Spinal cord (tissue), 10 donors: ENCODE results near the gene WDR86. TPM values are rescaled to one million over a fixed set of nuclear protein-coding genes. Genes with fewer than 3 reads are reported as not detected.
A peak's percentile ranks its signal among the peaks of the same experiment; 100 is the strongest.

Experiments used
- DNase-seq, 6 donors: peaks; one replicate each; pipeline versions ENCODE4 v3.0.0 to v3.0.0-alpha.2; 2013 to 2015; ENCODE audit warnings: low spot score in 6 of 6, low read depth in 4 of 6
- H3K27ac ChIP-seq: one replicate; pipeline ENCODE4 v1.5.1; 2013; ENCODE audit warnings: low read depth, low read length, control low read depth
- H3K27me3 ChIP-seq: one replicate; pipeline ENCODE4 v1.6.1; 2013; ENCODE audit warnings: low read length; ENCODE audit not compliant: control insufficient read depth, insufficient read depth
- H3K36me3 ChIP-seq: one replicate; pipeline ENCODE4 v1.6.1; 2013; ENCODE audit warnings: low read length; ENCODE audit not compliant: control insufficient read depth, insufficient read depth
- H3K4me1 ChIP-seq: one replicate; pipeline ENCODE4 v1.6.1; 2013; ENCODE audit warnings: low read length; ENCODE audit not compliant: control insufficient read depth, insufficient read depth
- H3K4me3 ChIP-seq: one replicate; pipeline ENCODE4 v1.5.1; 2013; ENCODE audit warnings: low read depth, low read length, control low read depth
- H3K9me3 ChIP-seq: one replicate; pipeline ENCODE4 v1.6.1; 2013; ENCODE audit warnings: low read length; ENCODE audit not compliant: control insufficient read depth, insufficient read depth
- WGBS: methylation state at CpG from one replicate; pipeline ENCODE4 v1.1.5; 2013; ENCODE audit warnings: missing lambda C conversion rate; ENCODE audit not compliant: insufficient coverage; 5-methylcytosine and 5-hydroxymethylcytosine counted together
- long read RNA-seq, 4 donors: transcript quantifications; one replicate each; lab custom pipeline, GENCODE V29; 2026
- polyA plus RNA-seq, 2 donors: library from polyadenylated mRNA; unstranded; fragments of 120-200 nt; gene quantifications; one replicate each; pipeline ENCODE4 v1.2.1, GENCODE V29; 2013; ENCODE audit not compliant: insufficient read length in 2 of 2
- total RNA-seq, 2 donors: library from RNA; depleted of rRNA in 1 of 2; stranded (reverse); fragments of 120-200 nt in 1 of 2; fragments of >200 nt in 1 of 2; gene quantifications; one replicate each; pipeline versions ENCODE4 v1.2.3 to v1.2.4, GENCODE V29; 2013 to 2014
- donor health status: healthy.

Gene WDR86
- total RNA-seq: 100 to 1,000 TPM in 1 of 2 donors, 10 to 100 TPM in 1; 34.4 to 139 TPM
- polyA plus RNA-seq: 10 to 100 TPM; 16.6 to 54.5 TPM
- long read RNA-seq, donor 1, partial matches to known transcripts: 12 of 19 reads
- long read RNA-seq, donor 1, other reads (novel, unspliced or antisense): 0 of 19 reads
- long read RNA-seq, donor 2: 0 reads
- long read RNA-seq, donor 3, partial matches to known transcripts: 0 of 4 reads
- long read RNA-seq, donor 3, other reads (novel, unspliced or antisense): 0 of 4 reads
- long read RNA-seq, donor 4, partial matches to known transcripts: 0 of 6 reads
- long read RNA-seq, donor 4, other reads (novel, unspliced or antisense): 0 of 6 reads

GRCh38 chr7:151409667-151410404 lies at the start of gene WDR86:
Gene WDR86 (minus strand): TSS chr7:151410038. CDS start chr7:151409589, 449 bp downstream.
- DNase-seq: peak in 2 of 6 donors; percentile 88 to 92
- Histone ChIP-seq H3K9me3 (no peaks in the 10 kb centered on the region), H3K27me3 (peaks cover 18% of the 10 kb centered on the region), H3K4me1 (peaks cover 44% of the 10 kb centered on the region), H3K27ac (peak within 1 kb of the TSS; percentile 84), H3K4me3 (peak within 1 kb of the TSS; percentile 84), H3K36me3 (peaks cover 3% of the 10 kb centered on the region)
- WGBS: under 1% methylated on average over 66 of the region's 75 CpGs

GRCh38 chr7:151457534-151457933 lies 47.7 kb upstream of the WDR86 start:
- Histone ChIP-seq H3K27me3 (no peaks in the 10 kb centered on the region), H3K4me3 (no peak overlapping the region), H3K27ac (no peak overlapping the region), H3K36me3 (no peaks in the 10 kb centered on the region), H3K4me1 (peaks cover 28% of the 10 kb centered on the region), H3K9me3 (no peaks in the 10 kb centered on the region)
- 100% methylated on average over 2 of the region's 6 CpGs for WGBS
- no peak for DNase-seq

- Histone ChIP-seq H3K9me3 (no peaks in the 10 kb centered on the region), H3K27me3 (no peaks in the 10 kb centered on the region), H3K36me3 (no peaks in the 10 kb centered on the region), H3K27ac (no peak overlapping the region), H3K4me1 (peaks cover 28% of the 10 kb centered on the region), H3K4me3 (no peak overlapping the region)
- WGBS: 100% methylated on average over 1 of the region's 4 CpGs
- DNase-seq: no peak
These were observed 46.9 kb upstream of the WDR86 start for GRCh38 chr7:151456782-151457181.

GRCh38 chr7:151456276-151456675 lies 46.4 kb upstream of the WDR86 start:
- DNase-seq: no peak

GRCh38 chr7:151455690-151456089 lies 45.9 kb upstream of the WDR86 start:
- no peaks in the 10 kb centered on the region for H3K27me3 ChIP-seq
- 81% methylated on average over 4 of the region's 4 CpGs for WGBS
- no peak for DNase-seq

More at GRCh38 chr7:151456276-151456675, 46.4 kb upstream of the WDR86 start:
- WGBS: 100% methylated on average over 5 of the region's 5 CpGs
- no peaks in the 10 kb centered on the region for H3K27me3 ChIP-seq
- peaks cover 24% of the 10 kb centered on the region for H3K4me1 ChIP-seq
- H3K9me3 ChIP-seq: no peaks in the 10 kb centered on the region
- H3K4me3 ChIP-seq: no peak overlapping the region
- H3K27ac ChIP-seq: no peak overlapping the region
- no peaks in the 10 kb centered on the region for H3K36me3 ChIP-seq

GRCh38 chr7:151454932-151455530 lies 45.2 kb upstream of the WDR86 start:
- Histone ChIP-seq H3K36me3 (no peaks in the 10 kb centered on the region), H3K9me3 (no peaks in the 10 kb centered on the region), H3K4me3 (no peak overlapping the region), H3K27ac (no peak overlapping the region), H3K4me1 (peaks cover 12% of the 10 kb centered on the region), H3K27me3 (no peaks in the 10 kb centered on the region)
- no peak for DNase-seq
- WGBS: 80% methylated on average over 15 of the region's 15 CpGs

More at GRCh38 chr7:151455690-151456089, 45.9 kb upstream of the WDR86 start:
- Histone ChIP-seq H3K27ac (no peak overlapping the region), H3K4me3 (no peak overlapping the region), H3K9me3 (no peaks in the 10 kb centered on the region), H3K36me3 (no peaks in the 10 kb centered on the region), H3K4me1 (peaks cover 19% of the 10 kb centered on the region)

- Histone ChIP-seq H3K9me3 (no peaks in the 10 kb centered on the region), H3K27ac (no peak overlapping the region), H3K4me3 (no peak overlapping the region), H3K27me3 (no peaks in the 10 kb centered on the region), H3K36me3 (no peaks in the 10 kb centered on the region), H3K4me1 (peaks cover 5% of the 10 kb centered on the region)
- DNase-seq: no peak
- WGBS: 85% methylated on average over 13 of the region's 14 CpGs
These were observed 44.5 kb upstream of the WDR86 start for GRCh38 chr7:151454305-151454704.

GRCh38 chr7:151453326-151453791 lies 43.5 kb upstream of the WDR86 start:
- 74% methylated on average over 12 of the region's 13 CpGs for WGBS
- no peaks in the 10 kb centered on the region for H3K36me3 ChIP-seq
- H3K9me3 ChIP-seq: no peaks in the 10 kb centered on the region
- no peak overlapping the region for H3K4me3 ChIP-seq
- H3K4me1 ChIP-seq: peaks cover 5% of the 10 kb centered on the region
- no peak for DNase-seq
- peaks cover 8% of the 10 kb centered on the region for H3K27me3 ChIP-seq
- no peak overlapping the region for H3K27ac ChIP-seq

- Histone ChIP-seq H3K4me1 (peaks cover 10% of the 10 kb centered on the region), H3K27ac (no peak overlapping the region), H3K36me3 (no peaks in the 10 kb centered on the region), H3K27me3 (peaks cover 12% of the 10 kb centered on the region), H3K4me3 (no peak overlapping the region), H3K9me3 (no peaks in the 10 kb centered on the region)
- 64% methylated on average over 6 of the region's 15 CpGs for WGBS
- DNase-seq: no peak
These were observed 43.0 kb upstream of the WDR86 start for GRCh38 chr7:151452680-151453325.
